ENCODE measurements around the gene ZNF70. TPM values are rescaled to one million over a fixed set of nuclear protein-coding genes. Genes with fewer than 3 reads are reported as not detected.

The ZNF70 gene
- total and polyA plus RNA-seq, 5 donors = 1.9 to 6.3 (median 6.0) TPM

GRCh38 chr22:23716811-23717801 is 33.8 kb downstream of the ZNF70 start:
- WGBS = 5% methylated on average over 84 of the region's 84 CpGs
- DNase-seq = peak; percentile 87 to 95 (median 94)
- intact Hi-C loops (cut with DNase I) = no loop called here
- H3K27me3 ChIP-seq (ENCODE audit: control insufficient read depth, insufficient read depth) = no peaks in the 10 kb centered on the region
- peaks cover 7% of the 10 kb centered on the region for H3K4me1 ChIP-seq (ENCODE audit: control insufficient read depth, insufficient read depth, low read length)
- peak overlapping the region; percentile 1 for H3K27ac ChIP-seq (ENCODE audit: low read length)
- peak overlapping the region; percentile 87 for H3K4me3 ChIP-seq (ENCODE audit: low read length)
- no peaks in the 10 kb centered on the region for H3K9me3 ChIP-seq (ENCODE audit: control insufficient read depth, low read length)
- peak; percentile 95 to 96 for ATAC-seq

- peak in 1 of 3 donors; percentile 56 for DNase-seq
- whole genome bisulfite sequencing = 69% methylated on average over 18 of the region's 18 CpGs
- intact Hi-C loops (cut with DNase I) = no loop called here
- peaks cover 7% of the 10 kb centered on the region for H3K4me1 ChIP-seq (ENCODE audit: control insufficient read depth, insufficient read depth, low read length)
- no peak overlapping the region for H3K27ac ChIP-seq (ENCODE audit: low read length)
- H3K27me3 ChIP-seq (ENCODE audit: control insufficient read depth, insufficient read depth) = no peaks in the 10 kb centered on the region
- ATAC-seq = no peak
- H3K4me3 ChIP-seq (ENCODE audit: low read length) = no peak overlapping the region
- no peaks in the 10 kb centered on the region for H3K9me3 ChIP-seq (ENCODE audit: control insufficient read depth, low read length)
Measured at GRCh38 chr22:23715806-23716375, 35.0 kb downstream of the ZNF70 start.

GRCh38 chr22:23714596-23715578 is 36.0 kb downstream of the ZNF70 start:
- Histone ChIP-seq H3K27me3 (ENCODE audit: control insufficient read depth, insufficient read depth) (no peaks in the 10 kb centered on the region), H3K27ac (ENCODE audit: low read length) (no peak overlapping the region), H3K9me3 (ENCODE audit: control insufficient read depth, low read length) (no peaks in the 10 kb centered on the region), H3K4me1 (ENCODE audit: control insufficient read depth, insufficient read depth, low read length) (peaks cover 7% of the 10 kb centered on the region), H3K4me3 (ENCODE audit: low read length) (no peak overlapping the region)
- ATAC-seq (no peak), DNase-seq (peak in 2 of 3 donors; percentile 33 to 41)
- WGBS = 86% methylated on average over 23 of the region's 23 CpGs
- intact Hi-C loops (cut with DNase I) = no loop called here

- ATAC-seq (no peak), DNase-seq (no peak)
- WGBS = 90% methylated on average over 28 of the region's 28 CpGs
- Histone ChIP-seq H3K27ac (ENCODE audit: low read length) (no peak overlapping the region), H3K4me1 (ENCODE audit: control insufficient read depth, insufficient read depth, low read length) (peaks cover 7% of the 10 kb centered on the region), H3K4me3 (ENCODE audit: low read length) (no peak overlapping the region), H3K27me3 (ENCODE audit: control insufficient read depth, insufficient read depth) (no peaks in the 10 kb centered on the region), H3K9me3 (ENCODE audit: control insufficient read depth, low read length) (no peaks in the 10 kb centered on the region)
- intact Hi-C loops (cut with DNase I) = no loop called here
Measured at GRCh38 chr22:23713696-23714595, 37.0 kb downstream of the ZNF70 start.

- no peaks in the 10 kb centered on the region for H3K27me3 ChIP-seq (ENCODE audit: control insufficient read depth, insufficient read depth)
- no peak overlapping the region for H3K4me3 ChIP-seq (ENCODE audit: low read length)
- intact Hi-C loops (cut with DNase I) = no loop called here
- H3K4me1 ChIP-seq (ENCODE audit: control insufficient read depth, insufficient read depth, low read length) = peaks cover 7% of the 10 kb centered on the region
- WGBS = 90% methylated on average over 12 of the region's 12 CpGs
- DNase-seq = no peak
- H3K27ac ChIP-seq (ENCODE audit: low read length) = no peak overlapping the region
- H3K9me3 ChIP-seq (ENCODE audit: control insufficient read depth, low read length) = no peaks in the 10 kb centered on the region
- ATAC-seq = no peak
Measured at GRCh38 chr22:23712256-23712655, 38.7 kb downstream of the ZNF70 start.

- WGBS = 84% methylated on average over 2 of the region's 2 CpGs
Measured at GRCh38 chr22:23709107-23709506, 41.8 kb downstream of the ZNF70 start.

GRCh38 chr22:23708270-23708669 is 42.6 kb downstream of the ZNF70 start:
- ATAC-seq = no peak
- Histone ChIP-seq H3K27me3 (ENCODE audit: control insufficient read depth, insufficient read depth) (no peaks in the 10 kb centered on the region), H3K4me1 (ENCODE audit: control insufficient read depth, insufficient read depth, low read length) (no peaks in the 10 kb centered on the region), H3K4me3 (ENCODE audit: low read length) (no peak overlapping the region), H3K9me3 (ENCODE audit: control insufficient read depth, low read length) (no peaks in the 10 kb centered on the region), H3K27ac (ENCODE audit: low read length) (no peak overlapping the region)
- WGBS = 90% methylated on average over 1 of the region's 1 CpG
- intact Hi-C loops (cut with DNase I) = no loop called here
- DNase-seq = no peak

More at GRCh38 chr22:23709107-23709506, 41.8 kb downstream of the ZNF70 start:
- no peak overlapping the region for H3K4me3 ChIP-seq (ENCODE audit: low read length)
- H3K9me3 ChIP-seq (ENCODE audit: control insufficient read depth, low read length) = no peaks in the 10 kb centered on the region
- intact Hi-C loops (cut with DNase I) = no loop called here
- no peaks in the 10 kb centered on the region for H3K27me3 ChIP-seq (ENCODE audit: control insufficient read depth, insufficient read depth)
- ATAC-seq (no peak), DNase-seq (no peak)
- H3K4me1 ChIP-seq (ENCODE audit: control insufficient read depth, insufficient read depth, low read length) = no peaks in the 10 kb centered on the region
- H3K27ac ChIP-seq (ENCODE audit: low read length) = no peak overlapping the region

- Histone ChIP-seq H3K9me3 (ENCODE audit: control insufficient read depth, low read length) (no peaks in the 10 kb centered on the region), H3K27ac (ENCODE audit: low read length) (no peak overlapping the region), H3K27me3 (ENCODE audit: control insufficient read depth, insufficient read depth) (no peaks in the 10 kb centered on the region), H3K4me3 (ENCODE audit: low read length) (no peak overlapping the region), H3K4me1 (ENCODE audit: control insufficient read depth, insufficient read depth, low read length) (no peaks in the 10 kb centered on the region)
- WGBS = 90% methylated on average over 3 of the region's 3 CpGs
- DNase-seq = no peak
- intact Hi-C loops (cut with DNase I) = no loop called here
- ATAC-seq = no peak
Measured at GRCh38 chr22:23705358-23705757, 45.6 kb downstream of the ZNF70 start.

GRCh38 chr22:23704829-23705228 is 46.1 kb downstream of the ZNF70 start:
- Histone ChIP-seq H3K27ac (ENCODE audit: low read length) (no peak overlapping the region), H3K9me3 (ENCODE audit: control insufficient read depth, low read length) (no peaks in the 10 kb centered on the region), H3K4me3 (ENCODE audit: low read length) (no peak overlapping the region), H3K27me3 (ENCODE audit: control insufficient read depth, insufficient read depth) (no peaks in the 10 kb centered on the region), H3K4me1 (ENCODE audit: control insufficient read depth, insufficient read depth, low read length) (no peaks in the 10 kb centered on the region)
- intact Hi-C loops (cut with DNase I) = no loop called here
- 96% methylated on average over 3 of the region's 3 CpGs for WGBS
- no peak for ATAC-seq
- DNase-seq = no peak

- intact Hi-C loops (cut with DNase I) = no loop called here
Measured at GRCh38 chr22:23704062-23704461, 46.9 kb downstream of the ZNF70 start.

More at GRCh38 chr22:23704062-23704461, 46.9 kb downstream of the ZNF70 start:
- 88% methylated on average over 5 of the region's 5 CpGs for WGBS
- Histone ChIP-seq H3K4me3 (ENCODE audit: low read length) (no peak overlapping the region), H3K4me1 (ENCODE audit: control insufficient read depth, insufficient read depth, low read length) (no peaks in the 10 kb centered on the region), H3K9me3 (ENCODE audit: control insufficient read depth, low read length) (no peaks in the 10 kb centered on the region), H3K27ac (ENCODE audit: low read length) (no peak overlapping the region), H3K27me3 (ENCODE audit: control insufficient read depth, insufficient read depth) (no peaks in the 10 kb centered on the region)
- ATAC-seq (no peak), DNase-seq (no peak)

Data from right cardiac atrium (tissue), 5 donors.